GM08714 (cell line): Measurements from ENCODE around the gene MAML3.

ENCODE experiments used
- H3K4me3 ChIP-seq: fragments of 200-500 bp; sonication (Bioruptor generic); 2 replicates; pipeline ENCODE4 v1.5.1; 2014; ENCODE audit warnings: mild to moderate bottlenecking, low read length, inconsistent platforms
- ZNF274 ChIP-seq: IDR thresholded peaks from 2 replicates; pipeline ENCODE4 v1.6.1; 2012; ENCODE audit warnings: mild to moderate bottlenecking, low read depth, low read length

Gene MAML3

DNA sequence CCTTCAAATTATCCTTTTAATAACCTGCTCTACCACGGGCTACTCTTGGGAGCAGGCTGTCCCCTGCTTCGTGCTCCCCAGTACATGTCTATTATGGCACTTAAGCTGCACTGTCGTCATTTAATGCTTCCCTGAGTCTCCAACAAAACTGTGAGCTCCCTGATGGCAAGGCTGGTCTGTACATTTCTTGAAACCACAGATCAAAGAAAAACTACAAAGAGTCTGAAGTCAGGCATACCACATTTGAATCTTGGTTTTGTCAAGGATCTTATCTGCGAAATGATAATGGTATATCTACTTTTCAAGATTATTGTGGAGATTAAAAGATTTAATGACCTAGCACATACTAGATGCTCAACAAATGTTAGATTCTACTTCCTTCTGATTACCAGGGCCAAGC lies 45.7 kb downstream of the MAML3 start:
- no peak overlapping the region for H3K4me3 ChIP-seq
- TF ChIP-seq ZNF274 = no peak

- no peak overlapping the region for H3K4me3 ChIP-seq
- no peak for TF ChIP-seq ZNF274
Measured at GRCh38 chr4:140106289-140106844, 47.6 kb downstream of the MAML3 start.

DNA sequence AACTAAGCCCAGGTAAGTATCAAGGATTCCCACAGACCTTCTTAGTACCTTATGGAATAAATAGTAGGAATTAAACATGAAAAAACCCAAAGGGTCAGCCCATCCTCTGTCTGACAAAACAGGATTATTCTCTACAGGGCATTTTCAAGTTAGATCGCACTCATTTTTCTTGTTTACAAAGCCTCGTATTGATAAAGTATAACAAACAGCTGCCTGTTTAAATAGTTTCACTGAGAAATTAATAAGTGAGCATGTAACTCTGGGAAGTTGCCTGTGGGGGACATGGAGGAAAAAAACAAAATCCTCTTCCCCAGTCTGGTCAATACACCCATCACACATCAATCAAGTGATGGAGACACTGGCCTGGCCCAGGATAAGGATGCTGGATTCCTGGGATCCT lies 48.5 kb downstream of the MAML3 start:
- H3K4me3 ChIP-seq = no peak overlapping the region
- no peak for TF ChIP-seq ZNF274

GRCh38 chr4:140103676-140104075 lies 50.3 kb downstream of the MAML3 start:
- H3K4me3 ChIP-seq = no peak overlapping the region
- no peak for TF ChIP-seq ZNF274

DNA sequence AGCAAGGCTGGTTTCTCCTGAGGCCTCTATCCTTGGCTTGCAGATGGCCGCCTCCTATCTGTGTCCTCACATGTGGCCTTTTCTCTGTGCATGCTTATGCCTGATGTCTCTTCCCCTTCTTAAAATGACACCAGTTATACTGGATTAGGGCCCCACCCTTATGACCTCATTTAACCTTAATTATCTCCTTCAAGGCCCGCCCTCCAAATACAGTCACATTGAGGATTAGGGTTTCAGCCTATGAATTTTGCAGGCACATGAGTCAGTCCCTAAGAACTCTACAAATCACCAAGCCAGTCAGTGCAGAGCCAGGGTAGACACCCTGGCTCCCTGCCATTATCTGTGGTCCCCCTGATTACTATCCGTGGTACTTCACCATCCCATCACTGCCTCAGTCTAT lies 51.6 kb downstream of the MAML3 start:
- TF ChIP-seq ZNF274 = no peak
- no peak overlapping the region for H3K4me3 ChIP-seq

- no peak for TF ChIP-seq ZNF274
- no peak overlapping the region for H3K4me3 ChIP-seq
Measured at GRCh38 chr4:140100771-140101170, 53.2 kb downstream of the MAML3 start.

DNA sequence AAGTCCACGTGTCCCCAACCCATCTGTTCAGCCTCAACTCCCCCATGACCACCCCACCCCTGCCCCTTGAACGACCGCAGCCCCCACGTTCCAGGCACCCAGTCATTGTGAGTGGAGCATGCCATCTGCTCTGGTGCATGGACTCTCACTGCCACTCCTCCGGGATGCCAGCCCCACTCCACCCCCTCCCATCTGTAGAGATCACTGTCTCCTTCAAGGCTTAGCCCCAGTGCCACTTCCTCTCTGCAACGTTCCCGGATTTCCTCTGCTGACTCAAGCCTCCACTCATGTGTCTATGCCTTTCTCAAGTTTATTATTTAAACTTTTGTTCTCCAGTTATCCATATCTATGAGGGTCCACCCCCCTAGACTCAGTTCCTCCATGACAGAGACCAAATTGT lies 54.0 kb downstream of the MAML3 start:
- no peak overlapping the region for H3K4me3 ChIP-seq

DNA sequence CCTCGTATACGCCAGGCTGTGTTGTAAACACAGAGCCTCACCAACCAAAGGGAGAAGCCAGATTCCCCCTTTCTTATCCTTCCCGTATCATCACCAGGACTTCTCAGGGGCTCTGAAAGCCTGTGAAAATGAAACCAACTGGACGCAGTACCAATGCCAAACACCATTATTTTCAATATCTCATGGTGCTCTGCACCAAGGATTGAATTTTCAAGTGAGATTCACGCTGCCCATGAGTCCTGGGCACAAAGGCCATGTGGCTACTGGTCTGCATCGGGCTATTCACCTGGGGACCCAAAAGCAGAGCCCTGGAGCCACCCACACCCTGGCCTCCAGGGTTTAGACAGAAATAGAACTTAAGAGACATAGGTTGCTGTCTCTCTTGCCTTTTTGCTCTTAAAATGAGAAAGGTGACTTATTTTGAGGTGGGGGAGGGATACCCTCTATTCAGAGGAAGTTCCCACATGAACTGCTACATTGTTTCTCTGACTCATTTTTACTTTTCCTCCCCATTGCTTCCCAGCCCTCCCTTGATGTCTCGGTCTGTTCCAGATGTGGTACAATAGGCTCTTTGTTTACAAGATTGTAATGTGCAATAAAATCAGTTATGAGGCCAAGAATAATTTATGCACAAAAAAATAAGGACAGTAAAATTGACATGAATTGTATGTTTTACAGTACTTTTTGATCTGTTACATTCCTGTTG lies 55.4 kb downstream of the MAML3 start:
- no peak for TF ChIP-seq ZNF274
- H3K4me3 ChIP-seq = no peak overlapping the region

More for the DNA sequence above, 54.0 kb downstream of the MAML3 start:
- TF ChIP-seq ZNF274 = no peak

DNA sequence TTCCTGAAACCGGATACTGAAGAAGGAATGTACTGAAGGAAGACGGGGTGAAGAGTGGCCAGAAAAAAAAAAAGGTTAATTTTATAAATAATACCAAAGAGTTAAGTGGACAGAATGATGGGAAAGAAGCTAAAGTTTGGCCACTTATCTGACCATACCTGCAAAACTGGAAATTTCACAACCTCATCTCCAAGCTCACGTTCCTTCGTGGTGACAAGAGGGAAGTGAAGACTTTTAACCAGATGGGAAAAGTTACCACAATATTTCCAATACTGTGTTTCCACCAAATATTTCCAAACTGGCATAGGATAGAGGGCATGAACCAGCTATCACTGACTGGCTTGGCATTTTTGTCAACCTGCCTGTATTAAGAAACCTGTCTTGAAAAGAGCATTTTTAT lies 56.4 kb downstream of the MAML3 start:
- TF ChIP-seq ZNF274 = no peak
- H3K4me3 ChIP-seq = no peak overlapping the region

DNA sequence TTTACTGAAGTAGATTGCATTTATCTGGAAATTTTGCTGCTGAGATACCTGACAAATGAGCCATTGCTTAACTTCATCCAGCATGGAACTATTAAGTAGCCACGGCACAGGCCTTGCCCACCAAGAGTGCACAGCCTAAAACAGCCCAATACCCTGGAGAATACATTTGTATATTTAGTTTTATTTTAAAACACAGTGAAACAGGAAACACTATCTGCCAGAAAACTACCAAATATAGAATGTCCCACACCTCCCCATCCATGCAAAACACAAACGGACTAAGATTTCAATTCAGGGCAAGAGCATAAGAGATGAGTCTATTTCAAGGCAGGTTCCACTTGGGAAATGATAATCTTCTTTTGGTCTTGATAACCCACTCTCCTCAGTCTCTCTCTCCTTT lies 57.1 kb downstream of the MAML3 start:
- H3K4me3 ChIP-seq = no peak overlapping the region; the same call in 1 of the 2 replicates

DNA sequence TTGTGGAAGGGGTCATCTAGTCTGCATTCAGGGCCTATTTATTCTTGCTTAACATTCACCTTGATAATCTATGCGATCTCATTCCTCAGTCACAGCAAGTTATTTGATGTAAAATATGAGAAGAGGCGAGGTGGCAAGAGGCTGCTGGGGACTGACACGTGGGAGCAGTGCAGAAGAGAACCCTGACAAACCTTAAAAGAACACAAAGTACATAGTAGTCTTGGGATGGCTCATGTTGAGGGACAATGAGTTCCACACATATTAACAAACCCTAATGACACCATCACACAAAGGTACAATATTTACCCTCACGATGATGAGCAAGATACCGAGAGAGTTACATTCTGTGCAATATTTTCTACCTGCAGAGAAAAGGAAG lies 57.5 kb downstream of the MAML3 start:
- no peak overlapping the region for H3K4me3 ChIP-seq
- TF ChIP-seq ZNF274 = no peak

More for the DNA sequence above, 57.1 kb downstream of the MAML3 start:
- no peak for TF ChIP-seq ZNF274

DNA sequence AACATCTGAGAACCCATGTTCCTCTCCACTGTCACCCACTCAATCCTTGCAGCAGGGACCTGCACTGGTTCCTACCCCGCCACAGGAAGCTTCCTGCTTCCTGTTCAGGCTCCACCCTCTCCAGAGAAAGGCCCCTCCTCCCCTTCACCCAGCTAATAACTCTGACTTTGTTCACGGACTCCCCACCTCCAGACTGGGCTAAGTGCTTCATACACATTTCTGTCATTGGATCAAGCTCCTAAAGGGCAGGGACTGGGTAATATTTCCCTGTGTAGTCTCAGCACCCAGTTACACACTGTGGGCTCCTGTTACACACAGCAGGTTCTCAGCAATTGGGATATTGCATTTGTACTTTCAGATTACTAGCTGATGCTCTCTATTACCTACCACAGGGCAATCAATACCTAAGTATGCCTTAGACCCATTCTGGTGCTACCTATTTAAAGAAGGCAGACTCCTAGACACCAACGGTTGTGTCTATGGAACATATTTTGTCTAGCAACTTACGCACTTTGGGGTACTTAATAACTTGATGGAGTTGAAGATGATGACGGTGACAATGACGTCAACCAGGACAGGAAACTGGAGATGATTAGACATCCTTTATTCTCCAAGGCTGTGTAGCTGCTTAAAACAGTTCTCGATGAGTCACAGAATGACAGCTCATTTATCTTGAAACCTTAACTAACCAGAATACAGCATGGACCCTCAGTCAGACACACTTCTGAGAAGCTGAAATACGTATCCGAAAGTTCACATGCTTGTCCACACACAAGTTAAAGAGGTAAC lies 58.1 kb downstream of the MAML3 start:
- no peak for TF ChIP-seq ZNF274
- H3K4me3 ChIP-seq = no peak overlapping the region; the same call in 1 of the 2 replicates

DNA sequence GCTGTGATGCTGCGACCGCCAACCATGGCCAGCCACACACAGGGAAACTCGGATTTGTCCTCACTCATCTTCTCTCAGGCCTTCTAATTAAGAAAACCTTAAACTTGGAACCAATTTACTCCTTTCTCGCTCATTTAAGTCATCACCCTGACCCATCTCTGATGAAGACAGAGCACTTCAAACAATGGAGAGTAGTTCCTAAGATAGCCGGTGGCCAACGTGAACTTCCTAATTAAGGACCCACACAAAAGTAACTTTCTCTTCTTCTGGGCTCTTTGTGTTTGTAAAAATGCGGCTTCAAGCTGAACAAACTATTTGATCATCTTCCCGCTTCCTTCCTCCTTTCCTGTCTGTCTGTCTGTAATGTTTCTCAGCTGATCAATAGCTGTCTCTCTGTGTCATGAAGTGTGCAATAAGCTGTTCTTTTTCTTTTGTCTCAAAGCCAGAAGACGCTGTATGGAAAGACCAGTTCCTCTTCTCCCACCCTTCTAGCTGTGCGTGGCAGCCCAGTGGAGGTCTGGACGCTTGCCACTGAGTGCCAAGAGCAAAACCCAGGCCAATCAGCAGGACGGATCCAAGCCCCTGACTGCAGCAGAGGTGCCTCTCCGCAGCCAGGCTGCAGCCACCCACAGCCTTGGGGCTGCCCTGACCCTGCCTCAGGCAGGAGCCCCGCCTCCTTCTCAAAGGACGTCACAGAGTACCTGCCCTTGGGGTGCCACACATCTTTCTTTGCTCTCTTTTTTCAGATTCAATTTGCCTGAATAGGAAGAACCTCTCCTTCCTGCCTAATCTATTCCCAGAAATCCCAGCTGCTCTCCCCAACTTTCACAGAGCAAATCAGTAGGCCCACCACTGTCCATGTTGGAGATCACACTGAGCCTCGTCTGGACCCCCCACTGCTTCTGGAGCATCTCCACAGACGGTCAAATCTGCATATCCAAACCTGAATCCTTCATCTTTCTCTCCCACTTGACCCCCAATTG lies 59.3 kb downstream of the MAML3 start:
- no peak overlapping the region; the same call in 1 of the 2 replicates for H3K4me3 ChIP-seq
- no peak for TF ChIP-seq ZNF274
